ENCODE measurements around the gene ATP9B. TPM values are rescaled to one million over a fixed set of nuclear protein-coding genes. Genes with fewer than 3 reads are reported as not detected.

The ATP9B gene
- total RNA-seq, 1 donor from 2014 or later: 48.6 TPM

GRCh38 chr18:79299272-79299671 is 230.1 kb downstream of the ATP9B start:
- H3K27me3 ChIP-seq (ENCODE audit: low read depth): no peaks in the 10 kb centered on the region
- ATAC-seq (no peak), DNase-seq (no peak)
- peaks cover 26% of the 10 kb centered on the region for H3K36me3 ChIP-seq
- no peaks in the 10 kb centered on the region for H3K4me1 ChIP-seq
- no peak overlapping the region for H3K4me3 ChIP-seq
- H3K9me3 ChIP-seq: no peaks in the 10 kb centered on the region
- intact Hi-C loops (cut with DNase I): no loop called here
- TF ChIP-seq CTCF (IDR thresholded peaks at IDR 0.05): no peak
- no peak overlapping the region for H3K27ac ChIP-seq

GRCh38 chr18:79299711-79300110 is 230.5 kb downstream of the ATP9B start:
- ATAC-seq: no peak
- Histone ChIP-seq H3K27ac (no peak overlapping the region), H3K4me1 (no peaks in the 10 kb centered on the region), H3K4me3 (no peak overlapping the region), H3K36me3 (peaks cover 26% of the 10 kb centered on the region), H3K9me3 (no peaks in the 10 kb centered on the region), H3K27me3 (ENCODE audit: low read depth) (no peaks in the 10 kb centered on the region)
- DNase-seq: no peak
- no peak for TF ChIP-seq CTCF (IDR thresholded peaks at IDR 0.05)
- intact Hi-C loops (cut with DNase I): no loop called here

- no peak for TF ChIP-seq CTCF (IDR thresholded peaks at IDR 0.05)
- no peaks in the 10 kb centered on the region for H3K4me1 ChIP-seq
- H3K4me3 ChIP-seq: no peak overlapping the region
- H3K27ac ChIP-seq: no peak overlapping the region
- no peaks in the 10 kb centered on the region for H3K9me3 ChIP-seq
- intact Hi-C loops (cut with DNase I): no loop called here
- ATAC-seq (no peak), DNase-seq (no peak)
- H3K36me3 ChIP-seq: peaks cover 28% of the 10 kb centered on the region
- no peaks in the 10 kb centered on the region for H3K27me3 ChIP-seq (ENCODE audit: low read depth)
Observed at GRCh38 chr18:79300413-79300812, 231.2 kb downstream of the ATP9B start.

- H3K27ac ChIP-seq: no peak overlapping the region
- no peak for DNase-seq
- intact Hi-C loops (cut with DNase I): no loop called here
- no peak for ATAC-seq
- TF ChIP-seq CTCF (IDR thresholded peaks at IDR 0.05): no peak
- no peak overlapping the region for H3K4me3 ChIP-seq
- H3K4me1 ChIP-seq: no peaks in the 10 kb centered on the region
- H3K36me3 ChIP-seq: peaks cover 34% of the 10 kb centered on the region
- no peaks in the 10 kb centered on the region for H3K27me3 ChIP-seq (ENCODE audit: low read depth)
- no peaks in the 10 kb centered on the region for H3K9me3 ChIP-seq
Observed at GRCh38 chr18:79302120-79302519, 232.9 kb downstream of the ATP9B start.

DNA sequence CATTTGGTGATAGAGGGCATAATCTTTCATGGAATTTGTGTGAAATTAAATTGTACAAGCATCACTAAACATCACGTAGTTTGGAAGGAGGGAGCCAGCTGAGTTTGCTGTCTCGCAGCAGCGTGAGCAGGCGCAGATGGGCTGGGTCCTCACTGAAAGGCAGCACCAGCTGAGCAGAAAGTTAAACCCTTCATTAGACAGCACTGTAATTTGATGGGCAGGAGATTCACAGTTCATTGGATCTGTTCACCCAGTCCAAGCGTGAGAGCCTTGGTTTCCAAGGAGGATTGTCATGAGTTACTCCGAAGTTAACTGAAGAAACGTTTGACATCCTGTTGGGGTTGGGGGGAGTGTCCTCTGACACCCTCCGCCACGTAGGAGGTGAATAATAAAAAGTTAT is 236.7 kb downstream of the ATP9B start:
- DNase-seq: no peak
- no peaks in the 10 kb centered on the region for H3K27me3 ChIP-seq (ENCODE audit: low read depth)
- no peak for ATAC-seq
- no peaks in the 10 kb centered on the region for H3K9me3 ChIP-seq
- intact Hi-C loops (cut with DNase I): no loop called here
- H3K4me1 ChIP-seq: no peaks in the 10 kb centered on the region
- H3K36me3 ChIP-seq: peaks cover 51% of the 10 kb centered on the region
- no peak for TF ChIP-seq CTCF (IDR thresholded peaks at IDR 0.05)
- no peak overlapping the region for H3K27ac ChIP-seq
- H3K4me3 ChIP-seq: no peak overlapping the region
